Activated CD4-positive, alpha-beta T cell treated with anti-CD3 and anti-CD28 coated beads, Interleukin-2, Interleukin-4, amounts not matched to agents 100 ng/mL and 50 ng/mL, durations not matched to agents 16 hours and 8 hours (primary cell): ENCODE results near the gene GPR153.

Experiments
- DNase-seq: peaks from one replicate; pipeline ENCODE4 v3.0.0-alpha.2; 2020; ENCODE audit warnings: low spot score

The GPR153 gene

GRCh38 chr1:6269296-6269695 lies 8.4 kb upstream of the GPR153 start:
- DNase-seq = no peak

- no peak for DNase-seq
Measured at GRCh38 chr1:6268415-6268814, 7.5 kb upstream of the GPR153 start.

- no peak for DNase-seq
Measured at GRCh38 chr1:6267686-6268322, 6.9 kb upstream of the GPR153 start.

- DNase-seq = no peak
Measured at GRCh38 chr1:6266641-6267040, 5.7 kb upstream of the GPR153 start.

- no peak for DNase-seq
Measured at GRCh38 chr1:6265151-6265550, 4.3 kb upstream of the GPR153 start.

GRCh38 chr1:6263716-6264115 lies 2.8 kb upstream of the GPR153 start:
- DNase-seq = no peak

GRCh38 chr1:6262555-6263420 lies 1.9 kb upstream of the GPR153 start:
- DNase-seq = no peak

- no peak for DNase-seq
Measured at GRCh38 chr1:6261615-6261995, 707 bp upstream of the GPR153 start.

GRCh38 chr1:6260433-6260934 lies 414 bp downstream of the GPR153 start:
- DNase-seq = no peak

GRCh38 chr1:6259491-6260362 lies 1.2 kb downstream of the GPR153 start:
- peak; percentile 82 for DNase-seq

GRCh38 chr1:6258675-6259074 lies 2.2 kb downstream of the GPR153 start:
- DNase-seq = no peak

- DNase-seq = no peak
Measured at GRCh38 chr1:6257541-6258069, 3.3 kb downstream of the GPR153 start.

GRCh38 chr1:6256645-6257044 lies 4.3 kb downstream of the GPR153 start:
- no peak for DNase-seq

GRCh38 chr1:6254691-6255090 lies 6.2 kb downstream of the GPR153 start:
- no peak for DNase-seq

GRCh38 chr1:6253380-6253779 lies 7.5 kb downstream of the GPR153 start:
- no peak for DNase-seq

- no peak for DNase-seq
Measured at GRCh38 chr1:6252374-6252710, 8.6 kb downstream of the GPR153 start.

GRCh38 chr1:6251681-6252373 lies 9.1 kb downstream of the GPR153 start:
- no peak for DNase-seq

- DNase-seq = no peak
Measured at GRCh38 chr1:6251233-6251632, 9.7 kb downstream of the GPR153 start.

- DNase-seq = no peak
Measured at GRCh38 chr1:6249739-6250689, 10.9 kb downstream of the GPR153 start.

GRCh38 chr1:6248932-6249738 lies 11.8 kb downstream of the GPR153 start:
- DNase-seq = no peak
